Transverse colon (tissue), 4 donors: ENCODE measurements around the gene IDUA. TPM values are rescaled to one million over a fixed set of nuclear protein-coding genes. Genes with fewer than 3 reads are reported as not detected.

Source experiments
- DNase-seq: peaks from one replicate; pipeline ENCODE4 v3.0.0-alpha.2; 2019
- H3K27ac ChIP-seq, 4 donors: fragments of 200-600 bp; sonication (generic); 2 replicates each; pipeline ENCODE4 v1.5.1; 2016 to 2018; ENCODE audit warnings: inconsistent platforms in 4 of 4
- H3K27me3 ChIP-seq: fragments of 200-600 bp; sonication (generic); 2 replicates; pipeline ENCODE4 v1.5.1; 2017; ENCODE audit warnings: inconsistent platforms
- H3K36me3 ChIP-seq, 4 donors: fragments of 200-600 bp; sonication (generic); 2 replicates each; pipeline ENCODE4 v1.5.1; 2017 to 2019; ENCODE audit warnings: inconsistent platforms in 4 of 4
- H3K4me1 ChIP-seq, 4 donors: fragments of 200-600 bp; sonication (generic); 2 replicates each; pipeline ENCODE4 v1.5.1; 2017 to 2020; ENCODE audit warnings: inconsistent platforms in 4 of 4
- H3K4me3 ChIP-seq, 4 donors: fragments of 200-600 bp; sonication (generic); 1 replicate in 1 of 4; 2 replicates in 3 of 4; pipeline versions ENCODE4 v1.5.1 to v1.6.1; 2017 to 2019; ENCODE audit warnings: inconsistent platforms in 4 of 4
- H3K9me3 ChIP-seq, 2 donors: fragments of 200-600 bp; sonication (generic); 2 replicates each; pipeline ENCODE4 v1.5.1; 2017 to 2019; ENCODE audit warnings: inconsistent platforms in 2 of 2
- CTCF ChIP-seq, 5 experiments: fragments of 200-600 bp in 3 of 5; fragments of 450-650 bp in 2 of 5; sonication (generic) in 3 of 5; IDR thresholded peaks; 1 replicate in 2 of 5; 2 replicates in 3 of 5; pipeline ENCODE4 v1.5.1; 2016 to 2017; ENCODE audit warnings: antibody characterized with exemption in 5 of 5, inconsistent platforms in 3 of 5, mild to moderate bottlenecking in 2 of 5, moderate library complexity in 1 of 5
- EP300 ChIP-seq: sonication (generic); formaldehyde crosslinking; IDR thresholded peaks from one replicate; pipeline ENCODE4 v1.6.1; 2017; ENCODE audit warnings: antibody characterized with exemption, low read depth
- POLR2A ChIP-seq: fragments of 450-650 bp; IDR thresholded peaks from one replicate; pipeline ENCODE4 v1.6.1; 2016; ENCODE audit warnings: antibody characterized with exemption, mild to moderate bottlenecking, moderate library complexity
- POLR2AphosphoS5 ChIP-seq, 3 donors: sonication (generic); formaldehyde crosslinking; IDR thresholded peaks; one replicate each; pipeline ENCODE4 v1.6.1; 2016; ENCODE audit warnings: antibody characterized with exemption in 3 of 3
- WGBS, 2 donors: methylation state at CpG; one replicate each; pipeline ENCODE4 v1.1.5; 2018; ENCODE audit warnings: low coverage in 1 of 2; 5-methylcytosine and 5-hydroxymethylcytosine counted together
- in situ Hi-C, 4 donors: fragments of 200-750 bp; cut with MboI; loops; one replicate each; pipeline versions ENCODE4 v1.15.0 to v1.15.1; 2017; ENCODE audit warnings: low sequenced_read_pairs in 3 of 4, low pct_ligation_motif_present in 1 of 4, low pct_unique_long_range_greater_than_20kb in 1 of 4
- intact Hi-C: fragments of 100-400 bp; cut with DNase I; formaldehyde crosslinking; loops from one replicate; pipeline ENCODE4 v1.15.1; 2023; ENCODE audit warnings: low total_unique reads
- total RNA-seq, 4 donors: library from RNA; depleted of rRNA; stranded (reverse); fragments of >200 nt; gene quantifications; one replicate each; pipeline ENCODE4 v1.1.0, GENCODE V29; 2016

The IDUA gene
- total RNA-seq, 4 donors from 2014 or later, result 25.9 to 78.6 (median 40.4) TPM

- in situ Hi-C loops (no loop called here), intact Hi-C loops (no loop called here)
- TF ChIP-seq EP300 (no peak), CTCF (IDR thresholded peaks at IDR 0.05) (no peak), POLR2AphosphoS5 (IDR thresholded peaks at IDR 0.05) (no peak), POLR2A (no peak)
- Histone ChIP-seq H3K27me3 (peaks cover 96% of the 10 kb centered on the region), H3K4me3 (no peak overlapping the region), H3K27ac (no peak overlapping the region), H3K9me3 (no peaks in the 10 kb centered on the region), H3K4me1 (peaks cover 3 to 31% (median 25%) of the 10 kb centered on the region in 4 donors), H3K36me3 (no peaks in the 10 kb centered on the region)
- 41 to 100% methylated on average over 1 to 46 of the region's 48 CpGs for WGBS, 2 donors
- DNase-seq, result no peak
Measured at GRCh38 chr4:1001561-1002130, 14.8 kb downstream of the IDUA start.

GRCh38 chr4:1002131-1002630, 15.3 kb downstream of the IDUA start:
- peaks cover 3 to 26% (median 20%) of the 10 kb centered on the region in 4 donors for H3K4me1 ChIP-seq
- H3K9me3 ChIP-seq, result no peaks in the 10 kb centered on the region
- peak; percentile 51 for DNase-seq
- TF ChIP-seq POLR2AphosphoS5 (IDR thresholded peaks at IDR 0.05), result peak in 1 of 3 donors; percentile 35
- TF ChIP-seq POLR2A, result no peak
- no peak for TF ChIP-seq CTCF (IDR thresholded peaks at IDR 0.05)
- TF ChIP-seq EP300, result no peak
- in situ Hi-C loops, result no loop called here
- H3K36me3 ChIP-seq, result no peaks in the 10 kb centered on the region
- 6% methylated on average over 43 of the region's 54 CpGs; no CpG with 5 or more reads in 1 of the 2 donors for WGBS, 2 donors
- no peak overlapping the region for H3K27ac ChIP-seq
- peaks cover 96% of the 10 kb centered on the region for H3K27me3 ChIP-seq
- H3K4me3 ChIP-seq, result peak overlapping the region in 2 of 4 donors; percentile 1
- intact Hi-C loops, result no loop called here

GRCh38 chr4:1002631-1003251, 15.9 kb downstream of the IDUA start:
- Histone ChIP-seq H3K4me3 (peak overlapping the region in 2 of 4 donors; percentile 1), H3K4me1 (peaks cover under 1 to 20% (median 15%) of the 10 kb centered on the region in 4 donors), H3K36me3 (no peaks in the 10 kb centered on the region), H3K9me3 (no peaks in the 10 kb centered on the region), H3K27ac (no peak overlapping the region), H3K27me3 (peaks cover 93% of the 10 kb centered on the region)
- 2% methylated on average over 10 of the region's 75 CpGs; no CpG with 5 or more reads in 1 of the 2 donors for WGBS, 2 donors
- intact Hi-C loops (no loop called here), in situ Hi-C loops (no loop called here)
- TF ChIP-seq EP300, result no peak
- TF ChIP-seq POLR2A, result no peak
- no peak for TF ChIP-seq CTCF (IDR thresholded peaks at IDR 0.05)
- TF ChIP-seq POLR2AphosphoS5 (IDR thresholded peaks at IDR 0.05), result no peak
- no peak for DNase-seq

- TF ChIP-seq CTCF (IDR thresholded peaks at IDR 0.05) (no peak), POLR2AphosphoS5 (IDR thresholded peaks at IDR 0.05) (no peak), POLR2A (no peak), EP300 (no peak)
- no peaks in the 10 kb centered on the region for H3K36me3 ChIP-seq
- 37% methylated on average over 47 of the region's 63 CpGs; no CpG with 5 or more reads in 1 of the 2 donors for WGBS, 2 donors
- no peak overlapping the region for H3K27ac ChIP-seq
- no peak for DNase-seq
- H3K4me3 ChIP-seq, result peak overlapping the region in 1 of 4 donors; percentile 1
- in situ Hi-C loops, result no loop called here
- intact Hi-C loops, result no loop called here
- peaks cover 93% of the 10 kb centered on the region for H3K27me3 ChIP-seq
- H3K9me3 ChIP-seq, result no peaks in the 10 kb centered on the region
- peaks cover 0 to 18% (median 15%) of the 10 kb centered on the region in 4 donors for H3K4me1 ChIP-seq
Measured at GRCh38 chr4:1003271-1004070, 16.6 kb downstream of the IDUA start.
